ENCODE results near the gene DCK.

GRCh38 chr4:71029504-71029903, 36.1 kb downstream of the DCK start:
- no peak for TF ChIP-seq NFRKB (IDR thresholded peaks at IDR 0.05)
- no peak for TF ChIP-seq FOXK2 (IDR thresholded peaks at IDR 0.05)
- no peak for TF ChIP-seq HDGF (IDR thresholded peaks at IDR 0.05; ENCODE audit: borderline replicate concordance)
- no peak for TF ChIP-seq FOXM1 (IDR thresholded peaks at IDR 0.05; ENCODE audit: borderline replicate concordance)
- TF ChIP-seq SP1 (IDR thresholded peaks at IDR 0.05), result no peak
- TF ChIP-seq TARDBP (IDR thresholded peaks at IDR 0.05), result no peak
- no peak for TF ChIP-seq L3MBTL2 (conservative IDR thresholded peaks at IDR 0.05)
- no peak for TF ChIP-seq CTBP1 (IDR thresholded peaks at IDR 0.05; ENCODE audit: borderline replicate concordance)
- no peak for TF ChIP-seq ARNT (IDR thresholded peaks at IDR 0.05)
- TF ChIP-seq SUZ12 (IDR thresholded peaks at IDR 0.05), result no peak
- no peak for TF ChIP-seq BHLHE40 (IDR thresholded peaks at IDR 0.05; ENCODE audit: borderline replicate concordance)

Data from HEK293T (cell line).